Mammary epithelial cell (primary cell): ENCODE data around the gene SLC22A8.

Experiments
- EZH2 ChIP-seq: IDR thresholded peaks from 2 replicates; pipeline ENCODE4 v1.6.1; 2012; ENCODE audit warnings: low read length, inconsistent platforms, borderline replicate concordance
- TF ChIP-seq, protein P1 (sequence below), 2 donors: IDR thresholded peaks in 1 of 2; conservative IDR thresholded peaks in 1 of 2; 2 replicates each; pipeline ENCODE4 v1.5.1; 2011 to 2012; ENCODE audit warnings: inconsistent platforms in 2 of 2, low read length in 2 of 2, mild to moderate bottlenecking in 2 of 2, control low read depth in 1 of 2, low read depth in 1 of 2; ENCODE audit not compliant: insufficient read depth in 1 of 2; ENCODE audit errors: extremely low read depth in 1 of 2

DNA sequence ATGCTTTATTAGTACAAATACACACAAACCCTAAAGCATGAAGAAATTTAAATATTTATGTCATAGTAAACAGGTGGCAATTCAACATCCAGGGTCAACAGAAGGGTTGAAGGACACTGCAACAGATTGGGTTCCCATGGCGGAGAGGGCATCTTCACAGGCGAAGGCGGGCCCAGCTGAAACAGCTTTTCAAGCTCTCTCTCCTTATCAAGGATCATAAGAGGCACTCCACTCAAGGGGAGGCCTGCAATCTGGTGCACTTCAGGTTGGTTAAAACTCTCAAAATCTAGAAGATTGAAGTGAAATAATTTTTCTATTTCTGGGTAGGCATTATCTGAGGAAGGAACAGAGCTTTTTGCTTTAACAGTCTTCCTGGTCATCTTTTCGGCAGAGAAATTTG, 16.8 kb upstream of the SLC22A8 start:
- TF ChIP-seq, protein P1, sequence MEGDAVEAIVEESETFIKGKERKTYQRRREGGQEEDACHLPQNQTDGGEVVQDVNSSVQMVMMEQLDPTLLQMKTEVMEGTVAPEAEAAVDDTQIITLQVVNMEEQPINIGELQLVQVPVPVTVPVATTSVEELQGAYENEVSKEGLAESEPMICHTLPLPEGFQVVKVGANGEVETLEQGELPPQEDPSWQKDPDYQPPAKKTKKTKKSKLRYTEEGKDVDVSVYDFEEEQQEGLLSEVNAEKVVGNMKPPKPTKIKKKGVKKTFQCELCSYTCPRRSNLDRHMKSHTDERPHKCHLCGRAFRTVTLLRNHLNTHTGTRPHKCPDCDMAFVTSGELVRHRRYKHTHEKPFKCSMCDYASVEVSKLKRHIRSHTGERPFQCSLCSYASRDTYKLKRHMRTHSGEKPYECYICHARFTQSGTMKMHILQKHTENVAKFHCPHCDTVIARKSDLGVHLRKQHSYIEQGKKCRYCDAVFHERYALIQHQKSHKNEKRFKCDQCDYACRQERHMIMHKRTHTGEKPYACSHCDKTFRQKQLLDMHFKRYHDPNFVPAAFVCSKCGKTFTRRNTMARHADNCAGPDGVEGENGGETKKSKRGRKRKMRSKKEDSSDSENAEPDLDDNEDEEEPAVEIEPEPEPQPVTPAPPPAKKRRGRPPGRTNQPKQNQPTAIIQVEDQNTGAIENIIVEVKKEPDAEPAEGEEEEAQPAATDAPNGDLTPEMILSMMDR (conservative IDR thresholded peaks at IDR 0.05 in 1 of 2, IDR thresholded peaks at IDR 0.05 in 1 of 2; ENCODE audit: extremely low read depth in 1 of 2, insufficient read depth in 1 of 2, low read depth in 1 of 2, low read length in 2 of 2) = no peak
- TF ChIP-seq EZH2 = no peak
